ENCODE measurements around the gene BRIP1.
A peak's percentile ranks its signal among the peaks of the same experiment; 100 is the strongest.

The BRIP1 gene

DNA sequence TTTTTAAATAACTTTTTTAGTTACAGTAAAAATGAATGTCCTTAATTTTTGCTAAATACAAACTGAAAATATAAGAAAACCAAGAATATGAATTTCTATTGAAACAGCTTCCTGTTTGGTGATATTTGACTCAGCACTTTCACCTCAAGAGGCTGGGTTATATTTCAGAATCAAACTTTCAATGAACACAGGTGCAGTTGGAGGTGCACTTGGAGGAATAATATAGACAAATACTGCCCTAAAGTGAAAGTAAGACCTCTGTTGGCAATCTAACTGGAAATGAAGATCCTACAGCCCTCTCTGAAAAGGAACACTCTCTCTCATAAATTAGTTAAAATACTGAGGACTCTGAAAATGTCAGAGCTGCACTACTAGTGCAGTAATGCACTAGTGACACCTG is 106.2 kb downstream of the BRIP1 start:
- no peak for DNase-seq (ENCODE audit: low read depth)

DNA sequence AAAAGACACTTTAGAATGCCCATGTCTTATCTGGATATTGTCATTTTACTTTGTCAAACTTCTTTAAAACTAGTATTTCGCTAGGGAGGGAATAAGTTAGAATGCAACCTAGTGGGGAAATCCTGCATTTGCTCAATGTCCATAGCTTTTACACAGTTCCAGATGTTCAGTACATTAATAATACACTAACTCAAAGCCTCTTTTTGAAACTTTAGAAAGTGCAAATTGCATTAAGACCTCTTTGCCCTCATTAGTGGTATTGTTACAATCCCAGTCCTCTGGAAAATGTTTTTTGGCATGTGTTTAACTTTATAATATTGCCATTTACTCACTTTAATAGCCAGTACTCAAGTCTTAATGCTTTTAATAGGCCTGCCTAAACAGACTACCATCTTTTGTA is 106.8 kb downstream of the BRIP1 start:
- DNase-seq (ENCODE audit: low read depth) = no peak

DNA sequence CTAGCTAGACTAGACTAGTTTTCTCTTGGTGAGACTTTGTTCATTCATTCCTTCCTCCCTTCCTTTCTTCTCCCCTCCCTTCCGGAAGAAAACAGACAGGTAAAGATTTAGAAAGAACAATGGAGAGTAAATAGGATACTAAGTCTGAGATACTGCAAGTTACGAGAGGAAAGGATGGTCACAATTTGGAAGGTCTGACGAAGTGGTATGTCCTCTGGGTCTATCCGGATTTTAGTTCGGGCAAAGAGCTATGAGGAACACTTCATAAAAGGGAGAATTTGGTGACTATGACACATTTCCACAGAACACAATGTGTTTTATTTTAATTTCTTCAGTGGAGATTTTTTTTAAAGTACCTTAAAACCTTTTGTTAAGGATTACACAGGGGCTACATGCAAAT is 107.7 kb downstream of the BRIP1 start:
- DNase-seq (ENCODE audit: low read depth) = no peak

DNA sequence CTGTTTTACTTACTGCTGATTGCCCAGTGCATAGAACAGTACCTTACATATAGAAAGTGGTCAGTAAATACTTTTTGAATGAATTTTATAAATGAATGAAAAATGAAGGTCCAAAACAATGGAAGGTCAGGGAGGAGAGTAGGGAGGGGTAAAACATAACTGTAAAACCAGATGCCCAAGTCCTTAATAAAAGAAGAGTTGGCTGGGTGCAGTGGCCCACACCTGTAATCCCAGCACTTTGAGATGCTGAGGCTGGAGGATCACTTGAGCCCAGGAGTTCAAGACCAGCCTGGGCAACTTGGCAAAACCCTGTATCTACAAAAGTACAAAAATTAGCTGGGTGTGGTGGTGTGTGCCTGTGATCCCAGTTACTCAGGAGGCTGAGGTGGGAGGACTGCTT is 108.2 kb downstream of the BRIP1 start:
- no peak for DNase-seq (ENCODE audit: low read depth)

DNA sequence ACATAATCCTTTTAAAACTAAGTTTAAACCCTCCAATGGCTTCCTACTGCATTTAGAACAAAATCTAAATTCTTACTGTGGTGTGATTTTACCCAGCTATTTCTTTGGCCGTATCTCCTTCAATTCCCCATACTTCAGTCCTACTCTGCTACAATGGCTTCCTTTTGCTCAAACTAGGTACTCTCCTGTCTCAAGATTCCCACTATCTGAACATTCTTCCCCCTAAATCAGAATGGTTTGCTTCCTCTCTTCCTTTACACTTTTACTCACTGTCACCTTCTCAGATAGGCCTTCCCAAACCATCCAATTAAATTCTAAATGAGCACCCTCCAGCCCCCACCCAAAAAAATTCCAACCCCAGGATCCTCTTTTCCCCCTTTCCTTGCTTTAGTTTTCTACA is 109.2 kb downstream of the BRIP1 start:
- no peak for DNase-seq (ENCODE audit: low read depth)

DNA sequence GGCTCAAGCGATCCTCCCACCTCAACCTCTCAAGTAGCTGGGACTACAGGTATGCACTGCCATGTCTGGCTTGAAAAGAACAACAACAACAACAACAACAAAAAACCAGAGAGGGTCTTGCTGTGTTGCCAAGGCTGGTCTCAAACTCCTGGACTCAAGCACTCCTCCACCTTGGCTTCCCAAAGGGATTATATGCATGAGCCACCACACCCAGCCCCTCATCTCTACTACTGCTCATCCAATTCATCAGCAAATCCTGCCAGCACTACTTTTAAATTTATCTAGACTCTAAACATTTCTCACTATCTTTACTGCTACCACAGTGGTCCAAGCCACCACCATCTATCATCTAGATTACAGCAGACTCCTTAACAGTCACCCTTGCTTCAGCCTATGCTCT is 109.6 kb downstream of the BRIP1 start:
- no peak for DNase-seq (ENCODE audit: low read depth)

DNA sequence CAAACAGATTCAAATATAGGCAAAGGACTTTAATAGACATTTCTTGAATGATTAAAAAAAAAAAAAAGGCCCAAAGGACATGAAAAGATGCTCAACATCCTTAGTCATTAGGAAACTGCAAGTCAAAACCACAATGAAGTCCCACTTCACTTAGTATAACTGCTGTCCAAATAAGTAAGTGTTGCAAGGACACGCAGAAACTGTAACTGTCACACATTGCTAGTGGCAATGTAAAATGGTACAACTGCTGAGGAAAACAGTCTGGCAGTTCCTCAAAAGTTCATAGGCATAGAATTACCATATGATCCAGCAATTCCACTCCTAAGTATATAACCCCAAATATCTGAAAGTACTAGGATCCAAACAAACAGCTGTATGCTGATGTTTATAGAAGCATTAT is 112.7 kb downstream of the BRIP1 start:
- no peak for DNase-seq (ENCODE audit: low read depth)

DNA sequence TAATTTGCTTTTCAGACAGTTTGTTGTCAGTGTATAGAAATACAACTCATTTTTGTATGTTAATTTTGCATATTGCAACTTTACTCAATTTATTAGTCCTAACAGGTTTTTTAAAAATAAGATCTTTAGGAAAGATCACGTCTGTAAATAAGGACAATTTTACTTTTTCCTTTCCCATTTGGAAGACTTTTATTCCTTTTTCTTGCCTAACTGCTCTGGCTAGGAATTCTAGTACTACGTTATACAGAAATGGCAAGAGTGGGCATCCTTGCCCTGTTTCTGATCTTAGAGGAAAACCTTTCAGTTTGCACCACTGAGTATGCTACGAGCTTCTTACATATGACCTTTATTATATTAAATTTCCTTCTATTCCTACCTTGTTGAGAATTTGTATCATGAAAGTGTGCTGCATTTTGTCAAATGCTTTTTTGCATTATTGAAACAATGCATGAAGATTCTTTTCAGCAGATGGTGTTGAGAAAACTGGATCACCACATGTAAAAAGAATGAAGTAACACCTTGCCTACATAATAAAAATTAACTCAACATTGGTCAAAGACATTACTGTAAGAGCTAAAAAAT is 113.4 kb downstream of the BRIP1 start:
- no peak for DNase-seq (ENCODE audit: low read depth)

DNA sequence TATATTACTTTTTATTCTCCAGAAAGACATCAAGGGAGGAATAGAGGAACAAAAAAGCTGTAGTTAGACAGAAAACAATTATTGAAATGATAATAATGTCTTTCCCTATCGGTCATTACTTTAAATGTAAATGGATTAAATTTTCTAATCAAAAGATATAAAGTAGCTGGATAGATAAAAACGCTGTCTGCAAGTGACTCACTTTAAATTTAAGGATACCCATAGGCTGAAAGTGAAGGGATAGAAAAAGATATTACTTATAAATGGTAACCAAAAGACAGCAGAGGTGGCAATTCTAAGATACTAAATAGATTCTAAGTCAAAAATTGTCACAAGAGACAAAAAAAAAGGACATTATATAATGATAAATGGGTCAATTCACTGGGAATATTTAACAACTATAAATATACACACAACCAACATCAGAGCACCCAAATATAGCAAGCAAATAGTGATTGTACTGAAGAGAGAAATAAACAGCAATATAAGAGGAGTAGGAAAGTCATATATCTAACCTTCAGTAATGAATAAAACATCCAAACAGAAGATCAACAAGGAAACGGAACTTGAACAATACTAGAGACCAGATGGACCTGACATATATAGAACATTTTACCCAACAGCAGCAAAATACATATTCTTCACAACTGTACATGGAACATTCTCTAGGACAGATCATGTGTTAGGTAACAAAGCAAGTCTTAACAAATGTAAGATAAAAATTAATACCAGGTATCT is 116.9 kb downstream of the BRIP1 start:
- no peak for DNase-seq (ENCODE audit: low read depth)

DNA sequence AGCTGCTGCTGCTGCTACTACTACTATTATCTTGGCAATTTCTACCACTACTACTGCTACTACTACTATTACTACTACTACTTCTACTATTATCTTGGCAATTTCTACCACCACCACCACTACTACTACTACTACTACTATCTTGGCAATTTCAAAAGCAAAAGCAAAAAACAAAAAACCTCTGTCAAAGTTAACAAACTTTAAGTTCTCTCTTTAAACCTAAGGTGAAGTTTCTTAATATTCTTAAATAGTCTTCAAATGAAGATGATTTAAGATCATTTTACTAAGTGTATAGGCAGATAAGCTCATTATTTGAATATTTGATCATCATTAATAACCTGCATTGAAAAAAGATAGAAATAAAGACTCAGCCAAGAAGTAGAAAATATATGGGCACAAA is 118.5 kb downstream of the BRIP1 start:
- no peak for DNase-seq (ENCODE audit: low read depth)

DNA sequence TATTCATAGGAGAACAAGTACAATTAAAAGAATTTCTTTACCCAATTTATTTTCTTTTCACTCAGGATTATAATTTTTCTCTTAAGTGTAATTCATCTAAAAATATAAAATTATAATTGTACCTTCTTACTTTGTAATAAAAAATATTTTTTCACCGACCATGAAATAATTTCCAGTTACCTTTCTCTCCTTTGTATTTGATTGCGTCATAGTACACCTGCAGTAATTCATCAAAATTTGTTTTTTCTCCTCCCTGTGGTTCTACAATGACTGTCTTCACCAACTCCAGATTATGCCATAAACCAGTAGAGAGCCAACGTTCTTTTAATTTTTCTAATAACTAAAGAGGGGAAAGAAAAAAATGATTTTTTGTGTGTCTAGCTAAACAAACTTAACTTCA is 119.1 kb downstream of the BRIP1 start:
- no peak for DNase-seq (ENCODE audit: low read depth)

DNA sequence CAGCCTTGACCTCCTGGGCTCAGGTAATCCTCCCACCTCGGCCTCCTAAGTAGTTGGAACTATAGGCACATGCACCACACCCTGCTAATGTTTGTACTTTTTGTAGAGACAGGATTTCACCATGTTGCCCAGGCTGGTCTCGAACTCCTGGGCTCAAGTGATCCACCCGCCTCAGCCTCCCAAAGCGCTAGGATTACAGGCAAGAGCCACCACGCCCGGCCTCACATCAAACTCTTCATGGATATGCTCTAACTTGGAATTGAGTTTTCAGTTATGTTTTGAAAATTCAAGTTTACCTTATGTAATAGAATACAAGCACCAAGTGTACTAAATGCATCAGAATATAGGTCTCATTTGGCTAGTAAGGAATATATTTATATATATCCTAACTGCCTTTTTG is 119.6 kb downstream of the BRIP1 start:
- DNase-seq (ENCODE audit: low read depth) = no peak

DNA sequence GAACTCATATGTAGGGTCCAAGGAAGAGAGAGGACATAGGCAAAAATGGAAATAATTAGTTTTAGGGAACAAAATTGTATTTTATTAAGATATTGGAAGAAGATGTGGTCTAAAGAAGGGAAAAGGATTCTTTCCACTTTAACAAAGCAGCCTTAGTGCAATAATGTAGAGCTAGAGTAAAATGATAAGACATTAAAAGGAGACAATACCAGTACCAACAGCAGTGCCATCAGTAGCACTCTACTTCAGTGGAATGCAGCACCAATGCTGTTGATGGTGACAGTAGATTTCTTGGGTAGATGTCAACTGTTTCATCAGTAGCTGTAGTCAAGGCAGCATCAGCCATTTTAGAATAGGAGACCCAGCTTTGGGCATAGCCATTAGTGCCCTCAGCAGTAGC is 124.3 kb downstream of the BRIP1 start:
- no peak for DNase-seq (ENCODE audit: low read depth)

DNA sequence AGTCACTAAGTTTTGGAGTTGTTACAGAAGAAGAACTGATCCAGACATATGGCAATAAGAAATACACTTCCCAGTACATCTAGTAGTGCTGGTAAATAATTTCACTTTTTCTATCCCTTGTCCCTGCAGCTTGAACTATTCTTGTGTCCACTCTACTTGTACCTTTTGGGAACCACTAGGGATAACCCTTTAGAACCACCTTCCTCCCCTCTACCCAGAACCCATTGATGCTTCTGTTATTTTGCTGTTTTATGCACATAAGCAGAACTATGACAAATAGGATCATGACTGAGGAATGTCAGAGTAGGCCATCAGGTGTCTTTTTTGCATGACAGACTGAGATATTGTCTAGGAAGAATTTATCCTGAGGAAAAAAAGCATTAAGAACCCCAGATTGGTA is 125.1 kb downstream of the BRIP1 start:
- no peak for DNase-seq (ENCODE audit: low read depth)

DNA sequence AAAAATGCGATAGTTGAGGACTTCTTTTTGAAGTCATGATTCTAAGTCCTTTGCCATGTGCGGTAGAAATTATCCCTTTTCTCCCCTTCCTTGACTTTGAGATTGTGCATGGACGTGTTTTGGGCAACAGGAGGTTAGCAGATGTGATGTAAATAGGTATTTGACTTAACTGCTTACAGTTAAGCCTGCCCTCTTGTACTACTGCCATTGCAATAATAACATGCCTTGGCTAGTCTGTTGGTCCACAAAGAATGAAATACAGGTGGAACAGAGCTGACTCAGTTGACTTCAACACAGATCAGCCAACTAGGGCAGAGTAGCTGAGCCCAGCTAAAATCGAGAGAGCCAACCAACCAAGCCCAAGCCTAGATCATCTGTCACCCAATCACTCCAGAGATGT is 125.5 kb downstream of the BRIP1 start:
- DNase-seq (ENCODE audit: low read depth) = no peak

DNA sequence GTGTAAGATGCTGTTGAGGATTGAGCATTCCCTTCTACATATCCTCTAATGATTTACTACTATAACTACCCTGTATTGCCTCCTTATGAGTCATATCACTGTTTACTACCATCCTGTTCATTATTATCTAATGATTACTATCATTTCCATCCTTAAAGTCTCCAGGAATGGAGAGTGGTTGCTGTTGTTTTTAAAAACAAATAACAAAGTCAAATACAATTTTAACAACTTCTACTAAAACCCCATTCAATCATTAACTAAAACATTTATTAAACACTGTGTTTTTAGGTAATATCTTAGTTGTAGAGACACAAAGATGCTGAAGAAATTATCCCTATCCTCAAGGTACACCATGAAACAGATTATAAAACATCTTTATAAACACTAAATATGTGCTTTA is 126.9 kb downstream of the BRIP1 start:
- DNase-seq (ENCODE audit: low read depth) = no peak

DNA sequence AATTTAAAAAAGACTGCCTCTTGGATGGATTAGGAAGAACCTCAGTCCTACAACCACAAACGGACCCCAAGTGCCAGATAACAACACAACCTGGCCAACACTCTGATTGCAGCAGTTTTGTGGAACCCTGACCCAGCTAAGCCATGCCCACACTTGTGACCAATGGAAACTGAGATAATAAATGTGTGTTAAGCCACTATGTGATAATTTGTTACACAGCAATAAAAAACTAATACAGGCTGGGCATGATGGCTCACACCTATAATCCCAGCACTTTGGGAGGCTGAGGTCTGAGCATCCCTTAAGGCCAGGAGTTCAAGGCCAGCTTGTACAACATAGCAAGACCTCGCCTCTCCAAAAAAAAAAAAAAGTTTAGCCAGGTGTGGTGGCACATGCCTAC is 127.5 kb downstream of the BRIP1 start:
- no peak for DNase-seq (ENCODE audit: low read depth)

DNA sequence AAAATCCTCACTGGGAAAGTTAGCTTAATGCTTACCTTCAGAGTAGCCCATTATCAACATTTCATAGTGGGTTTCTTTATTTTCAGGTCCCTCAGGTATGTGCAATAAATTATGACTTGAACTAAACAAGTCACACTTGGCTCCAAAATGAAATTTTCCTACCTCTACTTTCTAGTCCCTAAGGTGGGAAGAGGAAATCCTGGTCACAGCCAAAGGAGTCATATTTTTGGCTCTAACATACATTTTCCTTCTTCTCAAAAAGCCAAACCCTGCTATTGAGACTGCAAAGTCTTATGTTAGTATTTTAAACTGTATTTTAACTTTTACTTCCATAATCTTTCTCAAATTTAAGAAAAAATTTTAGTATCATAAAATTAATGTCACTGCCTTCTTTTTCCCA is 128.9 kb downstream of the BRIP1 start:
- DNase-seq (ENCODE audit: low read depth) = no peak

DNA sequence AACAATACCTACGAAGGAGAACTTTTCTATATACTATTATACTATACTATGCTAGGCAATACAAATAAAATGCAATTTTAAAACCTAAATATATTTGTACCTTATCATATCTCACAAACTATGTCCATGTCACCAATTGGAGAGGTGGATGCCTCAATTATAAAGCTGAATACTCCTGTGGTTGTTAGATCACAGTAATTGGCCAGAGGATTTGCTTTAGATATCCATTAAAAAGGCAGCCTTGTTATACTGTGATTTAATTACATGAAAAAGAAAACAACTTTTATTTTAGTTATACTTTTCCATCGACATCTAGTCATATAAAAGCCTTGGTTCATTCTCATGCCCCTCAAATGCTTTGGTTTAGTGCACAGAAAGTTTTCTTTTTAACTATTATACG is 129.3 kb downstream of the BRIP1 start:
- no peak for DNase-seq (ENCODE audit: low read depth)

DNA sequence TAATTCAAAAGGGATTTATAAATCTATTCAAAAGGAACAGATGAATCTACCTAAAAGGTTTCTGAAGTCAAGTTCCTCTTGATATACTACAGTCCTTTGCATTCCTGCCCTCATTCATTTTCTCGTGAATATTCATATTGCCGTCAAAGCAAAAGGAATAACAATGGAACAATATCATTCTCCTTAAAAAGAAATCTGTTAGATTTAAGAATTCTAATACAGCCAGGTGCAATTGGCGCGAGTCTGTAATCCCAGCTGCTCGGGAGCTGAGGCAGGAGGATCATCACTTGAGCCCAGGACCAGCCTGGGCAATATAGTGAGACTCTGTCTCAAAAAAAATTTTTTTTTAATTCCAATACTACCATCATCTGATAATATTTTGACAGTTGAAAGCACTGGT is 130.3 kb downstream of the BRIP1 start:
- DNase-seq (ENCODE audit: low read depth) = no peak

DNA sequence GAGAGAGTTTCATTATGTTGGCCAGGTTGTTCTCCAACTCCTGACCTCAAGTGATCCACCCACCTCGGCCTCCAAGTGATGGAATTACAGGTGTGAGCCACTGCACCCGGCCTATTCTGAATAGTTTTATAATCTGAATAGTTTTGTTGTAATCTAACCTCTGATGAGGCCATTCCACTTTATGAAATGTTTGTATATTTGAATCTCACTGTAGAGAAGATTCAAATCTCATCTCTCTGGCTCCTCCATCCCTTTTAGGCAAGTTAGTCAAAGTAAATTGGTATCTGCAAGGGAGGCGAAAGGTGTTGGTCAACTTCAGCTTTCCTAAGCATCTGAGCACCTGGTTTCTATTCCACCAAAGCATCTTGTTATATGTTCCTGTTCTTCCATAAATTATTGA is 131.2 kb downstream of the BRIP1 start:
- DNase-seq (ENCODE audit: low read depth) = no peak

DNA sequence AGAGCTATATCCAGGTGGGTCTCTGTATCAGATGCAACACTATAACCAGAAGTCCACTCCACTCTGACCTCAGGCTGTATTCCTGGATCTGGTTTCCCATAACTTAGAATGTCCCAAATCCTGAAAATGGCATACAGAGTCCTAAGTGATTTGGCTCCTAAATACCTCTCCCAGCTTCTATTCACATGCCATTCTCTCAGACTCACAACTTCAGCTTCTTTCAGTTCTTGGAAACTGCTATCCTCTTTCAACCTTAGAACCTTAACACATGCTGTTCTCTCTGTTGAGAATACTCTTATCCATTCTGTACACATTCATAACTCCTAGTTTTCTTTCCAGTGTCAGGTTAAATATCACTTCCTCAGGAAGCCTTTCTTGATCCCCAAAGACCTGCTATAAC is 132.0 kb downstream of the BRIP1 start:
- DNase-seq (ENCODE audit: low read depth) = peak; percentile 1

DNA sequence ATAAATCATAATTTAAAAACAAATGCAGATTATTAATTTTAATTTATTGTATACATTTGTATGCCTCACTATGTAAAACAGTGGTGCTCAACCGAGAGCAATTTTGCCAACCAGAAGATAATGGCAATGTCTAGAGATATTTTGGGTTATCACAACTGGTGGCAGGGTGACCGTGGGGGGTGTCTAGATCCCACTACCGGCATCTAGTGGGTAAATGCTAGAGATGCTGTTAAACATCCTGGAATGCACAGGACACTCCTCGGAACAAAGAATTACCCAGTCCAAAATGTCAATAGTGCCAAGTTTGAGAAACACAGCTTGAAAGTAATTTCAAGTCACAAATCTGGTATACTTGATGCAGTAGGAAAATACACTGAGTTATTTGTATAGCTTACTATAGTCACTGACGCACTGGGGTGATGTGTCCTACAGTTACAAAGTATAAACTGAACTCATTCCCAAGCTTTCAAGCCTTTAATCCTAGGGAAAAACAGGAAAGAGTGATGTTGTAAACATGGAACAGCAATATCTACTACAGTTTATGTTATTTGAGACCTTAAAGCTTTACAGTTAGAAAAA is 133.5 kb downstream of the BRIP1 start:
- no peak for DNase-seq (ENCODE audit: low read depth)

DNA sequence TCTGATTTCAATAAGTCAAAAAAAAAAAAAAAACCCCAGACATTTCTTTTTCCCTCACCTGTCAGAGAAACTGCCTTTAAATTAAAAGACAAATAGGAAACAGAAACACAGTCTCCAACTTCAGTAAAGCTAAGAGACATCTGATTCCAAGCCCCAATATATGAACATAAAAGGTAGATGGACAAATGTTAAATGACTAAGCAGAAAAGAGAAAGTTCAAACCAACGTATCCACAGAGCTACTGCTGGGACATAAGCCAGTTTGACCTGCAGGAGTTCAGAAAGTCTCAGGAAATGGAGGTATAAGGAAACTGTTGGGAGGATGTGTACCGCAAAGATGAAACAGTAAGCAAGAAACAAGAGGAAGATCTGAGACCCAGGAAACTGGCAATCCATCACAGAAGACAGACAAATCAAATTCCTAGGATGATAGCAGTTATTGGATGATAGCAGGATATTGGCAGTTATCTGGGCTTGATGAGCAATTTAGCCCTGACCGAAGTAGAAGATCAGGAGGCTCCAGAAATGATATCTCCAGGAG is 135.0 kb downstream of the BRIP1 start:
- no peak for DNase-seq (ENCODE audit: low read depth)
